Hematopoietic multipotent progenitor cell (in vitro differentiated cells): ENCODE data around the gene CRYGC. TPM values are rescaled to one million over a fixed set of nuclear protein-coding genes. Genes with fewer than 3 reads are reported as not detected.
A peak's percentile ranks its signal among the peaks of the same experiment; 100 is the strongest.
"Not testable (repeated sequence)": the region's sequence is repeated elsewhere in the genome, so short reads cannot be mapped to it uniquely, and the experiment has no call there.

Experiments
- DNase-seq, 3 donors: peaks; one replicate each; pipeline ENCODE4 v3.0.0-alpha.2; 2011 to 2015; ENCODE audit warnings: low read depth in 2 of 3, low spot score in 2 of 3
- total RNA-seq: library from RNA; depleted of rRNA; stranded (reverse); fragments of >200 nt; gene quantifications from one replicate; pipeline ENCODE4 v1.2.3, GENCODE V29; 2012

CRYGC gene
- total RNA-seq, 1 donor: not detected

DNA sequence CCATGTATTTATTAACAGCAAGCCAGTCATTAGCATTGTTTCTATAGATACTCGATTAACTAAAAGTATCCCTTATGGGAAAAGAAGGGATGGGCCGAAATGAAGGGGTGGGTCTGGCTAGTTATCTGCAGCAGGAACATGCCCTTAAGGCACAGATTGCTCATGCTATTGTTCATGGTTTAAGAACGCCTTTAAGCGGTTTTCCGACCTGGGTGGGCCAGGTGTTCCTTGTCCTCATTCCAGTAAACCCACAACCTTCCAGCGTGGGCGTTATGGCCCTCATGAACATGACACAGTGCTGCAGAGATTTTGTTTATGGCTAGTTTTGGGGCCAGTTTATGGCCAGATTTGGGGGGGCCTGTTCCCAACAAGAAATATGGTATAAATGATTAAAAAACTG is 8.7 kb upstream of the CRYGC start:
- DNase-seq: not testable (repeated sequence)

DNA sequence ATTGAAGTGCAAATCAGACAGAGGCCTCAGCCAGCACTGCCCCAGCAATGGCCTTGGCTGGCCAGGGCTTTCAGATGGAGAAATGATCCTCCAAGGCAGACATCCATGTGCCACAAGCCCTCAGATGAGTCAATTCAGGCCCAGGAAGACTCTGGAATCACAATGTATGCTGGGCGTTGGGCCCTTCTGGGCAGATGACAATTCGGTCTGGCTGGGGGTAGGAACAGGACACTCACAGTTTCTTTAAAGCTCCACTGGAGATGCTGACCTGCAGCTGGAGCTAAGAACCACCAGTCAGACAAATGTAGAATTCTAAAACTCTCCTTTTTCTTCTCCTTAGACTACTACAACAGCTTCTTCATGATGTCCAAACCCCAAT is 7.1 kb upstream of the CRYGC start:
- DNase-seq: no peak

DNA sequence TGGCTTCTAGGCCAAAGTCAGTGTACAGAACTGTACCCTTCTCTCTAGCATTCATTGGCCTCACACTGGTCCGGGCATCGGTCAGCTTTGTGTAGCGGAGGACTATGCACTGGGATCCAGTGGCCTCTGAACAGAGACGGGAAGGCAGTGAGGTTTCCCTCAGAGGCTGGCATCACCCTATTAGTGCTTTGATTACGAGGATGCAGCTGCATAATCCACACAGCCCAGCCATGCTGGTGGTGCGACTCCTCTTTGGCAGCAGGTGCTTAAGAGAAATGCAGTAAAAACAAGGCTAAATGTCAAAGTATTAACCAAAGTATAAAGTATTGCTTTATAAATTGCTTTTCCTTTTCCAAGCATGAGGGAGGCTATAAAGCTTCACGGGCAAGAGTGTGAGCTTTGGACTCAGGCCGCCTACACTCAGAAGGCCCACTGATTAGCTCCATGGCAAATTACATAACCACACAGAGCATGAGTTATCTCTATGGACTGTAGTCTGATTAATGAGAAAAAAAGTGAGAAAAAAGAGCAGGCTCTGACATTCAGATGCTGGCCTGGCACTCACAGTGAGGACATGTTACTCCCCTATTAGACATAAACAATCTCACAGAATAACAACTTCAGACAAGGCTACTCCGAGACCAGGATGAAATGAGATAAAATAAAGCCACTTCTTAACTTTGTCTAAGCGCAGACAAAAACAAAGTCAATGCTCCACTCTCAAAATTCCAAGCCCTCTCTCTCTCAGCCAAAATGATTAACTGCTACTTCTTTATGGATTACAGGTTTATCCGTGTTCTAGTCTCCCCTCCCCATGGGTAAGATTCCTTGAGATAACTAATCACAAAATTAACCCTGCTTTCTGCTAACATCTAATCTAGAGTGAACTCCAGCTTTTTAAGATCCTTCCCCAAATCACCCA is 6.4 kb upstream of the CRYGC start:
- no peak for DNase-seq

DNA sequence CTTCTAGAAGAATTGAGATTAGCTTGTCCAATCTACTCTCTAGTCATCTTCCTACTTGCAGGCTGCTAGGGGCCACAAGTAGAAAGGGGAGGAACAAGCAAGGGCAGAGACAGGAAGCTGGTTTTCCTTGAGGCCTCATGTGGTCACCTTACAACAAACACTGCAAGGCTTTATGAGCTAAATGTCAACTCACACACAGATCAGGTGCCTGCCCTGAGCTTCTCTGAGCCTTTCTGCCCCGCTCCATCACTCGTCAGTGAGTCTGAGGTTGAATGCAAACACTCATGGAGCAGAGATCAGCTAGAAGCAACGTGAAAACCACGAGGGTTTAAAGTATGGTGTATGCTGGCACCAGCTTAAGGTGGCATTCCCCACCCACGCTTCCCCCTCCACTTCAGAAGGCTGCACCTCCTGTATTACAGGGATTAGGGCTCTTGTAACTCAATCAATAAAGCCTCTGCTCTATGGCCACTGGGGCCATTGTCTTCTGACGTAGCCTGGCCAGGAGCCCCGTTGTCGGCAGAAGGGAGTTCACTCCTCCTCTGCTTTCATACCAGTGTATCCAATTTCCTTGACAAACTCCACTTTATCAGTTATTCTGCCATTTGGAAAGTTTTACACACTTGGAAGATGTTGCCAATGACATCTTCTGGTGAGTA is 5.4 kb upstream of the CRYGC start:
- peak in 2 of 3 donors; percentile 20 to 51 for DNase-seq

DNA sequence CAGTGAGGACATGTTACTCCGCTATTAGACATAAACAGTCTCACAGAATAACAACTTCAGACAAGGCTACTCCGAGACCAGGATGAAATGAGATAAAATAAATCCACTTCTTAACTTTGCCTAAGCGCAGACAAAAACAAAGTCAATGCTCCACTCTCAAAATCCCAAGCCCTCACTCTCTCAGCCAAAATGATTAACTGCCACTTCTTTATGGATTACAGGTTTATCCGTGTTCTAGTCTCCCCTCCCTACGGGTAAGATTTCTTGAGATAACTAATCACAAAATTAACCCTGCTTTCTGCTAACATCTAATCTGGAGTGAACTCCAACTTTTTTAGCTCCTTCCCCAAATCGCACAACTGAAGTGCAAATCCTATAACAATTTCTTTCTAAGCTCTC is 1.1 kb upstream of the CRYGC start:
- no peak for DNase-seq

DNA sequence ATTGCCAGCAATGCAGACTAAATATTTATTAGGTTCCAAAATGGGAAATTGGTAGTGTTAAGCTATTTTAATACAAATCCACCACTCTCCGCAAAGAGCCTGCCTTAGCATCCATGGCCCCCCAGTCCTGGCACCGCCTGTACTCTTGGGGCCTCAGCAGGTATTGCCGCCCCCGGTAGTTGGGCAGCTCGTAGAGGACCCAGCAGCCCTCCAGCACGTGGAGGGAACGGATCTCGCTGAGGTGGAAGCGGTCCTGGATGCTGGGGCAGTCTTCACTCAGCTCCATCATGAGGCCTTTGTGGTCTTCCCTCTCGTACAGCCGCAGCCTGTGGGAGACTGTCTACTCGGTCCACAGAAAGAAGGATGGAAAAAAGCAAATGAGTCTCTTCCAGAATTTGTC is 1.5 kb downstream of the CRYGC start:
- no peak for DNase-seq

DNA sequence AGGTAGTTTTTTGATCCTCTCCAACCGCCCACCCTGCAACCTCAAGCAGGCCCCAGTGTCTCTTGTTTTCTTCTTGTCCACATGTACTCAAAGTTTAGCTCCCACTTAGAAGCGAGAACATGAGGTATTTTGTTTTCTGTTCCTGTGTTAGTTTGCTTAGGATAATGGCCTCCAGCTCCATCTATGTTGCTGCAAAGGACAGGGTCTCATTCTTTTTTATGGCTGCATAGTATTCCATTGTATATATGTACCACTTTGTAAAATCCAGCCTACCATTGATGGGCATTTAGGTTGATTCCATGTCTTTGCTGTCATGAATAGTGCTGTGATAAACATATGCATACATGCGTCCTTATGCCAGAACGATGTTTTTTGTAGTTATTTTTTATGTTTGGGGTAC is 2.5 kb downstream of the CRYGC start:
- no peak for DNase-seq

DNA sequence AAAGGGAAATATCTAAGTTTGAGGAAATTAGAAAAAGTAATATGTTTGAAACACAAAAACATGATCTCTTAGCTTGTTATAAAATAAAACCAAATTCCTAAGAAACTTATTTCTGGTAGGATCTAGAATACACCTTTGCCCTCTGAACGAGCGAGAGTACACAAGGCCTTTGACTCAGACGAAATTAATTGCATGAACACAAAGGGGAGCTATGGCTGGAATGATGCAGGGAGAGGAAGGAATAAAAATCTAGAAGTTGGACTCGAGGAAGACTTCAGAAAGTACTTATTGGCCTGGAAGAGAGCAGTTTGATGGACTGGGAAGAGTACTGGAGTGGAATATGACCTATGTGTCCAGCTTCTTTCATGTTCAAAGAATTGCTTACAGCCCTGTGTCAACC is 4.4 kb downstream of the CRYGC start:
- DNase-seq: no peak

DNA sequence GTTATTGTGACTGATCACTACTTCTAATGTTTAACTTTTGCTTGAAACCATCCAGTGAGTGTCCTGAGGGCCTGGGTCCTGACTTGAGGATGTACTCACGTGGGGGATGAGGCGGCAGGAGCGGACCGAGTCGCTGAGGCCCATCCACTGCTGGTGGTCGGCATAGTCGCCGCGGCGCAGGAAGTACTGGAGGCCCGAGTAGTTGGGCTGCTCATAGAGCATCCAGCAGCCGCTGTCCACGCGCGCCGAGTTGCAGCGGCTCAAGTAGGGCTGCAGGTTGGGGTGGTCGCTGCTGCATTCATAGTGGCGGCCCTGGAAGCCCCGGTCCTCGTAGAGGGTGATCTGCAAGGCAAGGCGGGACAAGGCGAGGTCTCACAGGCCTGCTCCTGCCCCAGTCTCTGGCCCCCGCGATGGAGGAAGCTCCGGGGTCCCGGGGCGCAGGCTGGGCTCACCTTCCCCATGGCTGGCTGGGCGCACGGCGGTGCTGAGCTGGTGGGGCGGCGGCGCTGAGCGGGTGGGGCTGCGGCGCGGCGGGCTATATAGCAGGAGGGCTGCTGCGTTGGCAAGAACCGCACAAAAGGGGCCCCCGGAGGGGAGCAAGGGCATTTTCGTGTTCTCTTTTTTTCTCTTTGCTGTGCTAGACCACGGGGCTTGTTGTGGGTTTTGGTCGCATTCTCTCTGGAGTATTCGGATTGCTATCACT is 5.5 kb downstream of the CRYGC start, which contains the start of gene CRYGD:
Gene CRYGD (minus strand): TSS at position 512 of the 703 bp plus-strand sequence. CDS start 51 bp downstream, at position 461.
- peak in 2 of 3 donors; percentile 45 to 65 for DNase-seq

DNA sequence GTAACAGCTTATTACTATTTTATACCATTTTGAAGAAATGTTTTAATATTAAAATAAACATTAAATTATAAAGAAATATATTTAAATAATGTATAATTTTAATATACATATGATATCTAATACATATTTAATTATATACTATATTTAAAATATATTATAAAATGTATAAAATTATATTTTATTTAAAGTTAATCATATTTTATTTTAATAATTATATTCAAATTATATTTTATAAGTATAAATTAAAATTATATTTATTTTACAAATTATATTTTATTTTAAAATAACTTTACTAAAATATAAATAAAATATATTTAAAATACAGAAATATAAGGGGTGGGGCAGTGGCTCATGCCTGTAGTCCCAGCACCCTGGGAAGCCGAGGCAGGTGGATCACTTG is 7.4 kb downstream of the CRYGC start:
- no peak for DNase-seq

DNA sequence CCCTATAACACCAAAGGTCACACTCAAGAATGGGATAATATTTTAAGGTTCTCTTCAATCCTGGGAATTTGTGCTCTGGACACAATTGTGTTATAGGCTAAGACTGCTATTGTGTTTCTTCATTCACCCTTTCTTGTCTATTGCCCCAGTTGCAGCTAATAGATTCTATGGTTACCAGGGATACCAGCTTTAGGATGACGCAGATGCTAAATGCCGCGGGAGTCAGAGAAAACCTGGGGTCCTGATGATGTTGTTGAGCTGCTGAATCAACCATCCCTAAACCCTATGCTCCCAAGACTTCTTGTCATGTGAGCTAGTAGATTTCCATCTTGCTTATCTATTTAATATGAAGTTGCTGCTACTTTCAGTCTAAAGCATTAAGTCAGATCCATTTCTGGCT is 10.7 kb downstream of the CRYGC start:
- DNase-seq: no peak

DNA sequence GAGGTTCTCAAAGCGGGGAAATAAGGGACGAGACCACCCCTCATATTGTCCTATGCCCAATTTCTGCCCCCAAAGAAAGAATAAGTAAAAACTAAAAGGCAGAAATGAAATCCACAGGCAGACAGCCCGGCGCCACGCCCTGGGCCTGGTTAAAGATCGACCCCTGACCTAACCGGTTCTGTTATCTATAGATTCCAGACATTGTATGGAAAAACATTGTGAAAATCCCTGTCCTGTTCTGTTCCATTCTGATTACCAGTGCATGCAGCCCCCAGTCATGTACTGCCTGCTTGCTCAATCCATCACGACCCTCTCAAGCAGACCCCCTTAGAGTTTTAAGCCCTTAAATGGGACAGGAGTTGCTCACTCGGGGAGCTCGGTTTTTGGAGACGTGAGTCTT is 12.2 kb downstream of the CRYGC start:
- not testable (repeated sequence) for DNase-seq

DNA sequence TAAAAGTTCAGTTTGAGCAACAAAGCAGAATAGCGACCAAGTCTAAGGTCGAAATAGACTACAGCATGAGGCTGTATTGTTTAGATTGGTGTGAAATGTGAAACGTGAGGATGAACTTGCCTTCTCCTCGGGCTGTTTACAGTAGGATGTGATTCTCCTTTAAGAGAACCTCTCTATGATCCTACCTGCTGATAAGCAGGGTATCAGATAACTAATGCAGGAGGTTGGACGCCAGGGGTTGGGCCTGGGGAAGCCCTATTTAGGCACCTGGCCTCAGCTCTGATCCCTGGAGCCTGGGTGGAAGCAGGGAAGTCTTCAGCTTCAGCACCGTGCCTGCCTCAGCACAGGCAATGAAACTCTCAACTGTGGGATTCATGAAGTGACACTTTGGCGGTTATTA is 16.7 kb downstream of the CRYGC start:
- DNase-seq: no peak

DNA sequence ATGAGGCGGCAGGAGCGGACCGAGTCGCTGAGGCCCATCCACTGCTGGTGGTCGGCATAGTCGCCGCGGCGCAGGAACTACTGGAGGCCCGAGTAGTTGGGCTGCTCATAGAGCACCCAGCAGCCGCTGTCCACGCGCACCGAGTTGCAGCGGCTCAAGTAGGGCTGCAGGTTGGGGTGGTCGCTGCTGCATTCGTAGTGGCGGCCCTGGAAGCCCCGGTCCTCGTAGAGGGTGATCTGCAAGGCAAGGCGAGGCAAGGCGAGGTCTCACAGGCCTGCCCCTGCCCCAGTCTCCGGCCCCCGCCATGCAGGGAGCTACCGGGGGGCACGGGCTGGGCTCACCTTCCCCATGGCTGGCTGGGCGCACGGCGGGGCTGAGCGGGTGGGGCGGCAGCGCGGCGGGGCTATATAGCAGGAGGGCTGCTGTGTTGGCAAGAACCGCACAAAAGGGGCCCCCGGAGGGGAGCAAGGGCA is 17.3 kb downstream of the CRYGC start:
- not testable (repeated sequence) for DNase-seq

DNA sequence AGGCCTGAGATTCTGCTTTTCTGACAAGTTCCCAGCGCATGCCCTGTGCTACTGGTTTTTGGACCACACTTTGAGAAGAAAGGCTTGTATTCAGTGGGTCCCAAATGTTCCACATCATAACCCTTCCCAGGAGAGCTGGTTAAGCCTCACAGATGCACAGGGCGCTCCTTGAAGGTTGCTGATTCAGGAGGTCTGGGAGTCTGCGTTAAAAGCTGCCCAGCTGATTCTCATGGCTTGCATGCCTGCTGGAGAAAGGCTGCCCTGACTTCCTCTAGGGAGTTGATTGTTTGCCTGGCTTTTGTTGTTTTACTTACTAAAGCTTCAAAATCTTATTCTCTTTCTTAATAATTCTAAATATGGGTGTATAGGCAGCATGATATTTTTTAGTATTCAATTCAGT is 26.0 kb downstream of the CRYGC start:
- DNase-seq: no peak

DNA sequence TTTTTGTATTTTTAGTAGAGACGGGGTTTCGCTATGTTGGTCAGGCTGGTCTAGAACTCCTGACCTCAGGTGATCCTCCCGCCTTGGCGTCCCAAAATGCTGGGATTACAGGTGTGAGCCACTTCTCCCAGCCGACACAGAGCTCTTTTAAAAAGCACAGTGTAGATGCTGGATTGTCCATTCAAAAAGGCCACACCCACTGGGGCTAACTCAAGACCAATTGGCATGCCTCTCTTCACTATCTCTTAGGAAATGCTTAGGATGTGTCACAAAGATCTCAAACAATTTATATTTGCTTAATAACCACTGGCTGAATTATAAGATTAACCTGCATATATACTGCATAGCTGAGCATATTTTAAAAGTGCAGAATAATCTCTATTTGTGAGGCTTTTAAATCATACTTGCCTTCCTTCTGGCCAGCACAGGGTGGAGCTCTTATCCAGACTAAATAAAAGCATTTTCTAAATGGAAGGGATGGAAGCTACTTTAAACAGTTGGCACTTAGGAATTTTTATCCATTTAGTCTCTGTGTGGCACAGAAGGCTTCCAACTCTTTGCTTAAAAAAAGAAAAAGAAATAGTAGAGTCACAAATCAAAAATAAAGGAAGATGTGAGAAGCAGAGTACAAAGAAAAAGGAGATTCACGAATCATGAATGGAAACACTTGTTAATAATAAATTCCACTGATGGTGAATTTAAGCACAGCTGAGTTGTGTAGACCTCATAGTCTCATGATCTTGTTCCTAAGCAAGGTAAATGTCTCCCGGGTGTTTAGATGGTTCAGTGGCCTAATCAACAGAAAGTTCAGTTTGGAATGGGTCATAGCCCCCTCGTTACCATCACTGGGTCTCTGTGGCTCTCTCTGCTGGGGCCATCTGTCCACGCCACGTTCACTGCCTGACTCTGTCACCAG is 27.7 kb downstream of the CRYGC start:
- peak in 1 of 3 donors; percentile 31 for DNase-seq

DNA sequence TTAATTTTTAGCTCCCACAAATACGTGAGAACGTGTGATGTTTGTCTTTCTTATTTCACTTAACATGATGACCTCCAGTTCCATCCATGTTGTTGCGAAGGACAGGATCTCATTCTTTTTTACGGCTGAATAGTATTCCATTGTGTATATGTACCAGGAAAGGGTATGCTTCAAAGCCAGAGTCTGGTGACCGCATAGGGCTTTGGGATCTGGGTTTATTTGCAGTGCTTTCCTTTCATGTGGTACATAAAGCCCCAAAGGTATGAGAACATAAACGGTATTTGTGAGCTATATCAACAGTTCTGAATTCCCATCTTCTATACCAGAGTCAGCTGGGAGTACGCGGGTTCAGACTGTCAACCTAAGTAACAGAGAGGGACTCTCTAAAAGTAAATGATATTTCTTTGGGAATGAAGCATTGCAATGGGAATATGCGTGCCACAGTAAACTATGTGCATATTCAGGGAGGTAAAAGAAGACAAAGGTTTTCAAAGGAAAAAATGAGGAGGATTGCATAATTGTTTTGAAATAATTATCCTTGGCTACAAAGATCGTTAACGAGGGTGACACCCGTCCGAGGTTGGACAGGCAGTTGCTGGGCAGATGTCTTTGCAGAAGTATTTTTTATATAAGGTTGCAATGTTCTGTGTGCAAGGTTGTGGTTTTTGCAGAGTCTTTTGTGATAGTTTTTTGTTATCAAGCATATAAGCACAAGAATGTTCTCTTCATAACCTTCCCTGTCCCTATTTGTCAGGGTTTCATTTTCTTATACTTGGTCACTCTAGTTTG is 29.8 kb downstream of the CRYGC start:
- DNase-seq: peak in 1 of 3 donors; percentile 19

DNA sequence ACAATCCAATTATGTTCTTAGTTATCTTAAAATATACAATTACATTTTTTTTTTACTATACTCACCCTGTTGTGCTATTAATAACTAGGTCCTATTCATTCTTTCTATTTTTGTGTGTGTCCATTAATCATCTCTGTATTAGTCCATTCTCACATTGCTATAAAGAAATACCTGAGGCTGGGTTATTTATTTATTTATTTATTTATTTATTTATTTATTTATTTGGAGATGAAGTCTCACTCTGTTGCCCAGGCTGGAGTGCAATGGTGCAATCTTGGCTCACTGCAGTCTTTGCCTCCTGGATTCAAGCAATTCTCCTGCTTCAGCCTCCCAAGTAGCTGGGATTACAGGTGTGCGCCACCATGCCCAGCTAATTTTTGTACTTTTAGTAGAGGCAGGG is 30.9 kb downstream of the CRYGC start:
- not testable (repeated sequence) for DNase-seq

DNA sequence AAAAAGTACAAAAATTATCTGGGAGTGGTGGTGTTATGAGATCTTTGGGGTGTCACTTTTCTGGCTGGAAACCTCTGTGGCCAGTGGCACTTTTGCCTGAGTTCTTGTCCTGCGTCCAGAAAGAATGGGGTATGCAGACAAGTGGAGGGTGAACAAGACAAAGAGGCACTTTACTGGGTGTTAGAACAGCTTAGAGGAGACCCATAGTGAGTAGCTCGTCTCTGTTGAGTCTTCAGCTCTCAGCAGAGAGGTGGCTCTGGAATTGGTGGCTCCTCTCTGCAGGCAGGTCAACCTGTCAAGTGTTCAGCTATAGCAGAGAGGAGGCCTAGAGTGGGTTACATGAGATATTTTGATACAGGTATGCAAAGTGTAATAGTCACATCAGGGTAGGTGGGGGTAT is 31.4 kb downstream of the CRYGC start:
- DNase-seq: no peak
